HG03039 (cell line): ENCODE measurements around the gene RSPH1.

Experiments
- ATAC-seq: cut with Tn5 transposase; IDR thresholded peaks from one replicate; pipeline ENCODE4 v1.9.1; 2021; ENCODE audit warnings: mild to moderate bottlenecking, moderate library complexity; ENCODE audit not compliant: unreplicated experiment

The RSPH1 gene

DNA sequence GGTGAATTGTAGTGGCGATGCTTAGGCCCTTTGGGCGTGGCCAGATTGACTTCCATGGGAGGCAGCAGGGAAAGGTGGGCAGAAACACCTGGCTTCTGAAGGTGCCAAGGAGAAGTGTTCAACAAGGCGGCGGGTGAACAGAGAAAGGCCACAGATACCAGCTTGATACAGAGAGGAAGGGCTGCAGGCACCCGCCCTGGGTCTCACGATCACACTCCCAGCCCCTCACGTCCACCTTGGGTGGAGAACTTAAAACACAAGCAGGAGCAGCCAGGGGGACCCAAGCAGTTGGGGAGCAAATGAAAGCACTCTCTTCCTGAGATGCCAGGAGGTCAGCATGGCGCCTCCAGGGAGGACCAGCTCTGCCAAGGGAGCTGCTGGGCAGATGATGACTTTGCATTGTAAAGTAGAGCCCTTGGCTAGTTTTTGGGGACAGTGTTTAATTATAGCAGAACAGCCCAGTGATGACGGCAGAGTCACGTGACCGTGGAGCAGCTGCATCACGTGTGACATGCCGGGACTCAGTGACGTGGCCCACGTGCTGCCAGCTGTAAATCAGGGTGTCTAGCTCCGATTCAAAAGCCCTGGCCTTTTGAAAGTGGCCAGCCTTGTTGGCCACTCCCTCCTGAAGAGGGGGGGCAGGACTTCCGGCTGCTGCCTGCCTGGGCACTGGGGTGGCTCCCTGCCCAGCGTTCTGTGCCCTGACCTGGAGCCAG lies 36.6 kb upstream of the RSPH1 start:
- no peak for ATAC-seq

GRCh38 chr21:42531771-42532170 lies 35.7 kb upstream of the RSPH1 start:
- no peak for ATAC-seq

- ATAC-seq = no peak
Observed at GRCh38 chr21:42530167-42530518, 34.1 kb upstream of the RSPH1 start.

- no peak for ATAC-seq
Observed at GRCh38 chr21:42527489-42528158, 31.6 kb upstream of the RSPH1 start.

GRCh38 chr21:42527127-42527488 lies 31.1 kb upstream of the RSPH1 start:
- ATAC-seq = no peak

DNA sequence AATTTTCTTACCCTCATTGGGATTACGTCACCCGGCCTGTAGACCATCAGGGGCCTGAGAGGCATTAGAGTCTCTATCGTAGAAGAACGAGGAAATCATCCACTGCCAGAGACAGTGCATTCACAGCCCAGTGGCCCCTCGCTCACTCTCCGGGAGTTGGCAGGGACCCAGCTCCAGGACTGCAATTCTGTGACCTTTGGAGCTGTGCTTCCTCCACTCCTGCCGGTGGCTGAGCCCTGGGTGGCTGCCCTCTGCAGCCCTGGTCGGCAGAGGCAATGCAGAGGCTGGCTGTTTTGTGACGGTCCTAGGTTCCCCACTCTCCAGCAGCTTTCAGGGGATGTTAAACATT lies 30.3 kb upstream of the RSPH1 start:
- ATAC-seq = no peak

GRCh38 chr21:42525676-42526378 lies 29.8 kb upstream of the RSPH1 start:
- no peak for ATAC-seq

DNA sequence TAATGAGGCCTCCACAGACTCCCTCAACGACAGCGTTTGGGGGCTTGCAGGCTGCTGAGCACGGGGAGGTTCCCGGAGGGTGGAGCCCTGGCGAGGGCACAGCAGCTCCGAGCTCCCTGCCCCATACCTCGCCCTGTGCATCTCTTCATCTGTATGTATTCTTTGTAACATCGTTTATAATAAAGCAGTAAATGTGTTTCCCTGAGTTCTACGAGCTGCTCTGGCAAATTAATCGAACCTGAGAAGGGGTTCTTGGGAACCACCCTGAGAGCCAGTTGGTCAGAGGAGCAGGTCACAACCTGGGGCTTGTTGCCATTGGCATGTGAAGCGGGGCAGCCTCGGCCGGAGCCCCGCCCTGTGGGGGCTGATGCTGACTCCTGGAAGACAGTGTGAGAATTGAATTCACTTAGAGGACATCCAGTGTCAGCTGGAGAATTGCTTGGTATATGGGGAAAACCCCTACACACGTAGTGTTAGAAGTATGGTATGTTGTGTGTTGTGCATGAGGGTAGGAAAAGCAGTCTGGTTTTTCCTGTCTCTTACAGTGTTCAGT lies 29.1 kb upstream of the RSPH1 start:
- ATAC-seq = peak; percentile 5

- peak; percentile 63 for ATAC-seq
Observed at GRCh38 chr21:42524341-42525028, 28.5 kb upstream of the RSPH1 start.

- ATAC-seq = no peak
Observed at GRCh38 chr21:42523941-42524340, 27.9 kb upstream of the RSPH1 start.

DNA sequence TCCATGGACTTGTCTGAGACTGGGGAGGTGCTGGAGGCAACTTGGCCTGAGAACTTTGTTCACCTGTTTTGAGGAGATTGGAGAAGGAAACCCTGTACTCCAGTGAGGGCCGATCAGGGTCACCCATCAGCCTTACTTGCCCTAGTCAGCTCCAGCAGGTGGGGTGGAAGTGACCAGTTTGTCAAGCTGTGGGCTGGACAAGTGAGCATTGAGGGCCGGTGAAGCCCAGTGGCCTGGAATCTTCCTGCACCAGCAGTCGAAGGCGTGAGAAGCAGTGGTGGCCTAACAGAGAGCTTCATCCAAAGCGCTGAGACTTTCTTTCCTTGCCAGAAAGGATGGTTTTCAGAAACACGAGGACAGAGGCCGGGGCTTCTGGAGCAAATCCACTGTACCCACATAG lies 27.2 kb upstream of the RSPH1 start:
- ATAC-seq = no peak

DNA sequence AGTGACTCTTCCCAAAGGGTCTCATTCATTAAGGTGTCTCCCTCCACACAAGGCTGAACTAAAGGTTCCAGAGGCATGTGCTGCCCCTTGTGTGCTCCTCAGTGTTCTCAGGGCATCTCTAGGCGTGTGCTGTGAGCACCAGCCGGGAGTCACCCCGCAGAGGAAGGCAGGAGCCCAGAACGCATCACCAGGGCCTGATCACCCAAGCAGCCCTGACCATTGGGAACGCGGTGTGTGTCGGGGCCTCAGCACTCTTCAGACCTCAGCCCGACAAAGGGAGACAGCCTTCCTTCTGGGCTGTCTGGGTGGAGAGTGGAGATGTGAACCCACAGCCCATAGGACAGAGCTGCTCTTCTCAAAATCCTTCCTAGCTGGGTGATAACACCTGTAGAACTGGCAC lies 26.7 kb upstream of the RSPH1 start:
- ATAC-seq = no peak

DNA sequence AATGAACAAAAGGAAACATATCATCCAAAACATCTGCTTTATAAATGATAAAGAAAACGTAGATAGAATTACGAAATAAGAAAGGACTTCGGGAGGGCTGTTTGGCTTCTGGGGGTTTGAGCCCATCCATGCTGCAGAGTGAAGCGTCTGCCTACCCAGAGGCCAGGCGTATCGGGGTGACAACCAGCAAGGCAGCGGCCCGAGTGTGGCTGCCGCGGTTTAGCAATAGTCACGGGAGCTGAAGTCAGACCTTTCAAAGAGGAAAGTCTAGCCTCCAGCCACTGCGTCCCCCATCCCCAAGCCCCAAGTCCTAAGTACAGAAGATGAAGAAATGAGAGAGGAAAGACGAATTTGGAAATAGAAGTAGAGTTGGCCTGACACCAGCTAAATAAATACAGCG lies 26.2 kb upstream of the RSPH1 start:
- no peak for ATAC-seq

DNA sequence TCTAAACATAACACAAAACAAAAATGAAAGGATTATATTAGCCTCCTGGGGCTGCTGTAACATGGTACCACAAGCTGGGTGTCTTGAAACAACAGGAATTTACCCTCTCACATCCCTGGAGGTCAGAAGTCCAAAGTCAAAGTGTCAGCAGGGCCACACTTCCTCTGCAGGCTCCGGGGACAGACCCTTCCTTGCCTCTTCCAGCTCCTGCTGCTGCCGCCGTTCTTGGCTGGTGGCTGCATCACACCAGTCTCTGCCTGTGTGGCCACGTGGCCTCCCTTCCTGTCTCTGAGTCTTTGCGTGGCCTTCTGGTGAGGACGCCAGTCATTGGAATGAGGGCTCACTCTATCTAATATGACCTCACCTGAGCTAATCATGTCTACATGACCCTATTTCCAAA lies 25.8 kb upstream of the RSPH1 start:
- ATAC-seq = no peak

DNA sequence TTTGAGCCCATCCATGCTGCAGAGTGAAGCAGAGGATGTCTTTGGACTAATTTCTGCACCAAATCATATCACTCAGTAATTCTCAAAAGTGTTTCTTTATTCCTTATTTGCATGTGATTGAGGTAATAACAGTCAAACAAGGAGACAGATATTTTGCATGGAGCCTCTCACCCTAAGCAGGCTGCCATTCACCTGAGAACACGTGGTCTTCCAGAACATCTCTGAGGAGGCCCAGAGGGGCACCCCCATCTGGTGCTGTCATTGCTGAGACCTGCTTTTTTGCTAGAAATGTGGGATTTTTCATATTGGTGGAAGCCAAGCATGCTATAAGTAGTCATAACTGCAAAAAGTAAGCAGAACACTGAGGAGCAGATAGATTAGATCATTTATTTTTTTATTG lies 25.4 kb upstream of the RSPH1 start:
- ATAC-seq = no peak

- ATAC-seq = no peak
Observed at GRCh38 chr21:42520628-42521253, 24.7 kb upstream of the RSPH1 start.

- ATAC-seq = no peak
Observed at GRCh38 chr21:42518626-42519025, 22.6 kb upstream of the RSPH1 start.

DNA sequence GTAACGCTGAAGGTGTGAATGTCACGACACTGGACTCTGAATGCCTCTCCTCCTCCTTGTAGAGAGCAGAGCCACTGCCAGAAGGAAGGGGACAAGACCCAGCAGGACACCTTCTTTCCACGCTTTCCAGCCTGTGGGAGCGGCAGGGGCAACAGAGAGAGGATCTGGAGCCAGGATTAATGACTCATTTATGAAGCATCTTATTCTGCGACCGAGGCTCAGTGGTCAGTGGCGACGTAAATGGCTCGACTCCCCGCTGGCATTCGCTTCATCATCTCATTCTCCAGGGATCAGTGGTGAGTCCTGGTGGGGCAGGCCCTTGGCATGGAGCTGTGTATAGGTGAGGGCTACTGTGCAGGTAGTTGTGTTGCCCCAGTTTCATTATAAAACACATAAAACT lies 22.2 kb upstream of the RSPH1 start:
- no peak for ATAC-seq

DNA sequence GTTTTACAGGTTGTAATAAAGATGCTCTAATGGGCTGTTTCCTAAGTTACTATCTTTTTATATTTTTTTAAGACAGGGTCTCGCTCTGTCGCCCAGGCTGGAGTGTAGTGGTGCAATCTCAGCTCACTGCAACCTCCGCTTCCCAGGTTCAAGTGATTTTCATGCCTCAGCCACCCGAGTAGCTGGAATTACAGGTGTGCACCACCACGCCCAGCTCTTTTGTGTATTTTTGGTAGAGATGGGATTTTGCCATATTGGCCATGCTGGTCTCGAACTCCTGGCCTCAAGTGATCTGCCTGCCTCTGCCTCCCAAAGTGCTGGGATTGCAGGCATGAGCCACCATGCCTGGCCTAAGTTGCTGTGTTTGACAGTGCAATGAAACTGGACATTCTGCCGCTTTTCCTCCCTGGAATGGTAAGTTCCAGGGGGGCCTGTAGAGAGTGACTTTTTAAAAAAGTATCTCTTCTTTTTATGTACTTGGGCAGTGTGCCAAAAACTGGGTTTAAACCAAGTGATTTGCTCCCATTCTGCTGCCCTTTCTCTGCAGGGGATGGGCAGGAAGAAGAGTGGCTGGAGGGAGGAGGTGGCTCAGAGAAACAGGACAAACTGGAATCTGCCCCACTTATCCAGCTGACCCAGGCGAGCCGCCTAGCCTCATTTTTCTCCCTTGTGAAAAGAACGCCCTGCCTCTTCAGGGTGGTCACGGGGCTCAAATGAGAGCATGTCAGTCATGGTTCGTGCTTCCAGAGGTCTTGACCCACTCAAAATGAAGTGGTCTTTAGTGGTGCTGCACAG lies 19.9 kb upstream of the RSPH1 start:
- ATAC-seq = no peak

DNA sequence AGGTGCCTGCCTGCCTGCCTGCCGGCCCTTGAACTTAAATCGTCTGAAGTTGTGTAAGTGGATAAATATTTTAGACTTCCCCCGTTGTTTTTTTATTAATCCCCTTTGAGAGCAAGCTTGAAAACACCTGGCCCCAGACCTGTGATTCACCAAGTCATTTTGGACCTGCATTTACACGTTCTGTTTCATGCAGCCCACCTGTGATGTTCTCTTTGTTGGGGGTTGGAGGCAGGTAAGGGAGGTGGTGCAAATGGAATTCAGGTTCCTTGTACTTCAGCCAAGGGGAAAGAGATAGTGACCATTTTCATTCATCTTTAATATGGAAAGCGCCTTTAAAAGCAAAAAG lies 18.8 kb upstream of the RSPH1 start:
- no peak for ATAC-seq
